ENCODE measurements around the gene CHRDL1. TPM values are rescaled to one million over a fixed set of nuclear protein-coding genes. Genes with fewer than 3 reads are reported as not detected.

CHRDL1 gene
- total RNA-seq, 1 experiment from 2014 or later: 11.1 TPM

- TF ChIP-seq ARID4B (CRISPR knock-in tag; IDR thresholded peaks at IDR 0.05; ENCODE audit: borderline replicate concordance) (no peak), ZNF263 (CRISPR knock-in tag; IDR thresholded peaks at IDR 0.05; ENCODE audit: low read depth) (no peak), TEAD4 (CRISPR knock-in tag; IDR thresholded peaks at IDR 0.05) (no peak), TP53 (CRISPR knock-in tag; IDR thresholded peaks at IDR 0.05) (no peak)
These were observed 102.8 kb downstream of the CHRDL1 start (continued) for GRCh38 chrX:110692866-110693265.

- TF ChIP-seq ZBTB21 (CRISPR knock-in tag; IDR thresholded peaks at IDR 0.05; ENCODE audit: borderline replicate concordance) (no peak), ATF1 (CRISPR knock-in tag; IDR thresholded peaks at IDR 0.05) (no peak), ZNF416 (CRISPR knock-in tag; IDR thresholded peaks at IDR 0.05) (no peak), ZNF232 (CRISPR knock-in tag; IDR thresholded peaks at IDR 0.05) (no peak), HMGA2 (CRISPR knock-in tag; IDR thresholded peaks at IDR 0.05) (no peak), NFATC4 (CRISPR knock-in tag; IDR thresholded peaks at IDR 0.05) (no peak), MAX (CRISPR knock-in tag; IDR thresholded peaks at IDR 0.05) (no peak), CDX4 (CRISPR knock-in tag; IDR thresholded peaks at IDR 0.05; ENCODE audit: borderline replicate concordance) (no peak), ZMAT4 (CRISPR knock-in tag; IDR thresholded peaks at IDR 0.05) (no peak), MLX (CRISPR knock-in tag; IDR thresholded peaks at IDR 0.05) (no peak), SMAD3 (CRISPR knock-in tag; IDR thresholded peaks at IDR 0.05; ENCODE audit: borderline replicate concordance) (no peak), NFE2L1 (CRISPR knock-in tag; IDR thresholded peaks at IDR 0.05) (no peak), ZNF512 (CRISPR knock-in tag; IDR thresholded peaks at IDR 0.05; ENCODE audit: borderline replicate concordance) (no peak), USF1 (CRISPR knock-in tag; IDR thresholded peaks at IDR 0.05) (no peak)
- ATAC-seq: no peak
- DNase-seq (ENCODE audit: low spot score): no peak
- Mint-ChIP-seq H3K27me3 (ENCODE audit: low read depth) (no peaks in the 10 kb centered on the region), H3K4me1 (no peaks in the 10 kb centered on the region), H3K4me3 (no peak overlapping the region), H3K9me3 (no peaks in the 10 kb centered on the region), H3K36me3 (no peaks in the 10 kb centered on the region), H3K27ac (no peak overlapping the region)
- ChIA-PET CTCF (interaction anchor here (1.0 kb wide), 1 partner anchor 13 kb away, joined by 3 read pairs; no protein-coding TSS in a partner anchor), POLR2A (no interaction called here)
These were observed 104.2 kb downstream of the CHRDL1 start for GRCh38 chrX:110691446-110691845.

Data from WTC11 (cell line).